Cardiac muscle cell (in vitro differentiated cells and primary cell): ENCODE results near the gene EDIL3. TPM values are rescaled to one million over a fixed set of nuclear protein-coding genes. Genes with fewer than 3 reads are reported as not detected.

Experiments
- DNase-seq, 2 donors: peaks; one replicate each; pipeline versions ENCODE4 v3.0.0 to v3.0.0-alpha.2; 2010 to 2017; ENCODE audit warnings: low read depth in 1 of 2, low spot score in 1 of 2
- H3K27ac ChIP-seq: fragments of 200-600 bp; sonication (generic); 2 replicates; pipeline ENCODE4 v1.5.1; 2016
- H3K27me3 ChIP-seq: fragments of 200-600 bp; sonication (generic); 2 replicates; pipeline ENCODE4 v1.6.0; 2016; ENCODE audit warnings: control low read depth
- H3K36me3 ChIP-seq: fragments of 200-600 bp; sonication (generic); 2 replicates; pipeline ENCODE4 v1.5.1; 2016; ENCODE audit warnings: control low read depth
- H3K4me1 ChIP-seq: fragments of 200-600 bp; sonication (generic); 2 replicates; pipeline ENCODE4 v1.8.1; 2017; ENCODE audit warnings: low read depth, mild to moderate bottlenecking, mixed run types
- H3K4me3 ChIP-seq: fragments of 200-600 bp; sonication (generic); 2 replicates; pipeline ENCODE4 v1.5.1; 2016; ENCODE audit warnings: mild to moderate bottlenecking
- H3K9me3 ChIP-seq: fragments of 200-600 bp; sonication (generic); 2 replicates; pipeline ENCODE4 v1.5.1; 2017; ENCODE audit warnings: low read depth, mild to moderate bottlenecking, control low read depth
- polyA plus RNA-seq: library from polyadenylated mRNA; unstranded; fragments of >200 nt; fragmentation: Nextera tagmentation; extraction: Ambion mirVana; gene quantifications from 2 replicates; pipeline ENCODE4 v1.2.1, GENCODE V29; 2016
- total RNA-seq: library from RNA; depleted of rRNA; stranded (reverse); fragments of >200 nt; gene quantifications from 2 replicates; pipeline ENCODE4 v1.2.3, GENCODE V29; 2016
- TF ChIP-seq, protein P1 (sequence below): IDR thresholded peaks from 2 replicates; pipeline ENCODE4 v1.5.1; 2012; ENCODE audit warnings: low read depth, mild to moderate bottlenecking, low read length

The EDIL3 gene
- total and polyA plus RNA-seq, 2 experiments from 2014 or later, result 7.2 to 7.7 TPM

DNA sequence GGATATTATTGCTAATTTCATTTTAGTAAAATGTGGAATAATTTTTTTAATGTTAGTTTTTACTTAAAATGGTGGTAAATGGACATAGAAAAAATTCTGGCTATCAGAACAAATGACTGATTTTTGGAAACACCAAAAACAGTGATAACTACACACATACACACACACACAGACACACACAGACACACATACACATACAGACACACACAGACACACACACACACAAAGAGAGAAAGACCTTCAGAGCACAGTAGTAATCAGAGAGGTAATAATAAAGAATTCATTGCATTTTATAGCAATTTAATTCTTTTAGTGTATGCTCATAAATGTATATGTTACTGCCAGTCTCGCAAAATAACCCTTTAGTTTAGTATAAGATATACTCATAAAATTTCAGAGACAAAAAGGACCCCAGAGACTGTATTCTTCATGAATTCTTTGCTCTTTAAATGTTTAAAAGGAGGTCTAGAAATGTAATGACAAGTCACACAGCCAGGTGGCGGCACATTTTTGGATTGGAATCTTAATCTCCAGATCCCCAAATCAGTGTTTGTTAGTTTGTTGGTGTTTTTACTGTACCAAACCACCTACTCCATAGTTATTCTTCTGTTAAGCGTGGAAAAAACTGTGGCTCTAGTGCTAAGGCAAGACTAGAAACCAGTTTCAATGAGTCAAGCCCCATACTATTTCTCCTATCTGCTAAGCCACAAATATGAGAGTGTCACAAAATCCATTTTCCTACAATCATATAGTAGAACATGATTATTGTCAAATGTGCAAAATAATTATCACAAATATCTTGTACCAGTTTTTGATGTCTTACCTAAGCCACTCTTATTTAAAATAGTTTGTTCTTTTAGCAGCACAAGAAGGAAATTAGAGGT, 109.9 kb downstream of the EDIL3 start:
- Histone ChIP-seq H3K36me3 (no peaks in the 10 kb centered on the region), H3K27ac (no peak overlapping the region), H3K27me3 (no peaks in the 10 kb centered on the region), H3K4me3 (no peak overlapping the region), H3K4me1 (peaks cover 5% of the 10 kb centered on the region), H3K9me3 (no peaks in the 10 kb centered on the region)
- peak; percentile 48 to 62 for DNase-seq
- TF ChIP-seq, protein P1, sequence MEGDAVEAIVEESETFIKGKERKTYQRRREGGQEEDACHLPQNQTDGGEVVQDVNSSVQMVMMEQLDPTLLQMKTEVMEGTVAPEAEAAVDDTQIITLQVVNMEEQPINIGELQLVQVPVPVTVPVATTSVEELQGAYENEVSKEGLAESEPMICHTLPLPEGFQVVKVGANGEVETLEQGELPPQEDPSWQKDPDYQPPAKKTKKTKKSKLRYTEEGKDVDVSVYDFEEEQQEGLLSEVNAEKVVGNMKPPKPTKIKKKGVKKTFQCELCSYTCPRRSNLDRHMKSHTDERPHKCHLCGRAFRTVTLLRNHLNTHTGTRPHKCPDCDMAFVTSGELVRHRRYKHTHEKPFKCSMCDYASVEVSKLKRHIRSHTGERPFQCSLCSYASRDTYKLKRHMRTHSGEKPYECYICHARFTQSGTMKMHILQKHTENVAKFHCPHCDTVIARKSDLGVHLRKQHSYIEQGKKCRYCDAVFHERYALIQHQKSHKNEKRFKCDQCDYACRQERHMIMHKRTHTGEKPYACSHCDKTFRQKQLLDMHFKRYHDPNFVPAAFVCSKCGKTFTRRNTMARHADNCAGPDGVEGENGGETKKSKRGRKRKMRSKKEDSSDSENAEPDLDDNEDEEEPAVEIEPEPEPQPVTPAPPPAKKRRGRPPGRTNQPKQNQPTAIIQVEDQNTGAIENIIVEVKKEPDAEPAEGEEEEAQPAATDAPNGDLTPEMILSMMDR, result peak; percentile 55

DNA sequence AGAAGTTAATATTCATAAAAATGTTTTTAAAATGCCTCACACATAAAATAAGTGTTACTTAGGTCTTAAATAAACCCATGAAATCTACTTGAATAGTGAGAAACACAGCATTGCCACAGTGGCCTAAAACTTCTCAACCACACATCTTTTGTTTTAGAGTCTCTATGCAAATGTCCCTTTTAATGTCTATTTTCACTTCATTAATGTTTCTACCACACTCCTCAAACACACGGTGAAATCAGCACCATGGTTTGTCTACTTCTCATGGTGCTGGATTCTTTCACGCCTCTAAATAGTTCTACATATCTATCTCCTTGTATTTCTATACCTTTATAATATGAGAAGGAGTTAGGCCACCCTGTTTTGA, 111.2 kb downstream of the EDIL3 start:
- H3K27ac ChIP-seq, result no peak overlapping the region
- peaks cover 5% of the 10 kb centered on the region for H3K4me1 ChIP-seq
- H3K36me3 ChIP-seq, result no peaks in the 10 kb centered on the region
- no peaks in the 10 kb centered on the region for H3K27me3 ChIP-seq
- no peak for DNase-seq
- TF ChIP-seq, protein P1, result no peak
- H3K4me3 ChIP-seq, result no peak overlapping the region
- no peaks in the 10 kb centered on the region for H3K9me3 ChIP-seq

DNA sequence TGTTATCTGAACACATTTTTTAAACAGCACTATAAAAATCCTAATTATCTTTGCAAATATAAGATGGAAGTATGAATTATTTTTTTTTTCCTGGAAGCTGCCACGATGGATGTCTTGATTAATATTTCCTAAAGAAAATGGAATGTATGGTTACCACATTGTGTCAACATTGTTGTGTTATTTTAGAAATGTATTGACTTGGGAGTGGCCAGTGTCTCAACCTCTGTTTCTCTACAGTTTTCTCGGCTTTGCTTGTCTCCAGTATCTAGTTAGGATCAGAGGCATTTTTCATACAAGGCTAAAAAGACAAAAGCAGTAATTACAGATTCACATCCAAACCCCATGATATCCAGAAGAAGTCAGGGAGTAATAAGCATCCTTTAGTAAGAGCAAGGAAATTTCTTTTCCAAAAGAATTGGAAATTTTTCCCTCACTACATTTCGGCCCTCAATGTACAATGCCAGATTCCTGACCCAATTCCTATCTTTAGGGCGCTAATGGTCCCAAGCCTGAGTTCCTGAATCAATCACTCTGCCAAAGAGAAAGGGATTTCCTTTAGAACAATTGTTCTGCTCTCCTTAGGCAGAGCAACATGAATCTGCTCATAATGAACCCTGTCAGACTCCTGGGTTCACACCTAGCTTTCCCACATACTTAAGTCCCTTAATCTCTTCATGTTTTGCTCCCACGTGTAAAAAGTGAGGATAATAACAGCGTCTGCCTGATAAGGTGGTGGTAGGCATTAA, 111.7 kb downstream of the EDIL3 start:
- H3K27me3 ChIP-seq, result no peaks in the 10 kb centered on the region
- no peaks in the 10 kb centered on the region for H3K9me3 ChIP-seq
- no peak overlapping the region for H3K27ac ChIP-seq
- peaks cover 5% of the 10 kb centered on the region for H3K4me1 ChIP-seq
- no peaks in the 10 kb centered on the region for H3K36me3 ChIP-seq
- DNase-seq, result no peak
- TF ChIP-seq, protein P1, result no peak
- no peak overlapping the region for H3K4me3 ChIP-seq

DNA sequence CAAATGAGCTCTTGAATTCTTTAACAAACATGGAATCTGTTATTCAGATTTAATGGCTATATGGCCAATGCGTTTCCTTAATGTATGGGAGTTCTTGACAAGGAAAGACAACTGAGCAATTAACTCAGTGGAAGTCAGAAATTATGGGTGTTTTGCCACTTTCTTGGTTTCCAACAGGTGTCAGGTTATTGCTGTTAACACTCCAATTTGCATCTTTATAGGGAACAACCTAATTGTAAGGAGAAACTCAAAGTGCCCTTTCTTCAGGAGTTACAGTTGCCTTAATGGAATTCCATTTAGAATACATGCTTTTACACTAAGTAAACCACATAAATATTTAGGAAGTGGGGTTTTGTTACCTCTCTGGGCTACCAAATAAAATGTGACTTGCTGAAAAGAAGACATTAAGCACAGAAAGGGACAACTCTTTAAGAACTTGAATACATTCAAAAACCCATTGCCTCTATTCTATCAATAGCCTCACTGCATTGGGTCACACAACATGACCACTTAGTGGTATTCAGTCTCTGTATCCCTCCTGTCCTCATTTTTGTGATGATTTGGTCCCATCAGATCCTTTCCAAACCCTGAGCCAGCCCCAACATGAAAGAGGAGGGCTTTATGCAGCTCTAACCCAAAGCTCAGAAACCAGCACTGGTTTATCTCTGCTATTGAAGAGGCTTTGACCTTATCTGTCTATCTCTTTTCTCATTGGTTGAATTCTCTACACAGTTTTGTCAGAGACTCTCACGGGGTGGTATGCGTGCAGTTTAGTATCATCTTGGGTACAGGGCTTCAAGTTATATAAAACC, 118.7 kb downstream of the EDIL3 start:
- no peak for DNase-seq
- H3K9me3 ChIP-seq, result no peaks in the 10 kb centered on the region

DNA sequence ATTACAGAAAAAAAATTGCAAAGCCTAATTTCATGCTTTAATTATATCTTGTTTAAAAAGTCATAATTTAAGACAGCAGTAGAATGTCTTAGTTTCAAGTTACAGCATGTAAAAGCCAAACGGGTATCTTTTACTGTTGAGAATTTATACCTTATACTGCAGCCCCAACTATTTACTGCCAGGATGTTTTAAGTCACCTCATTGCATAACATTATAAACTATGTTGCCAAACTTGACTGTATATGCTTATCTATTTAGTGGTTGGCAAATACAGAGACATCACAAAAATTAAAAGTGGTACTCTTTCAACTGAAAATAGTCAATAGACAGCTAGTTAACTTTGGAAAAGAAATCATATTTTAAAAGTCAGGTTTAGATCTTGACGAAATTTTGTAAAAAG, 119.5 kb downstream of the EDIL3 start:
- TF ChIP-seq, protein P1, result no peak
- Histone ChIP-seq H3K27me3 (no peaks in the 10 kb centered on the region), H3K9me3 (no peaks in the 10 kb centered on the region), H3K4me1 (no peaks in the 10 kb centered on the region), H3K36me3 (no peaks in the 10 kb centered on the region), H3K4me3 (no peak overlapping the region), H3K27ac (no peak overlapping the region)
- DNase-seq, result peak in 1 of 2 donors; percentile 33

More for the DNA sequence above, 118.7 kb downstream of the EDIL3 start:
- no peaks in the 10 kb centered on the region for H3K27me3 ChIP-seq
- TF ChIP-seq, protein P1, result no peak
- H3K4me3 ChIP-seq, result no peak overlapping the region
- no peak overlapping the region for H3K27ac ChIP-seq
- H3K4me1 ChIP-seq, result no peaks in the 10 kb centered on the region
- H3K36me3 ChIP-seq, result no peaks in the 10 kb centered on the region
